ENCODE data around the gene KANSL1L.

Gene KANSL1L

GRCh38 chr2:209986415-209986814 lies 184.8 kb downstream of the KANSL1L start:
- Histone ChIP-seq H3K9ac (ENCODE audit: low read length) (no peak overlapping the region), H3K36me3 (ENCODE audit: control insufficient read depth, insufficient read depth, low read length, severe bottlenecking) (no peaks in the 10 kb centered on the region), H3K4me3 (ENCODE audit: low read length) (no peak overlapping the region), H3K9me3 (ENCODE audit: control insufficient read depth, low read length) (no peaks in the 10 kb centered on the region), H3K4me1 (ENCODE audit: control insufficient read depth, insufficient read depth, low read length) (no peaks in the 10 kb centered on the region), H3K27me3 (replicated peaks; ENCODE audit: control insufficient read depth, insufficient read depth, low read length) (no peaks in the 10 kb centered on the region)
- DNase-seq (ENCODE audit: low read depth): no peak

- no peak for DNase-seq (ENCODE audit: low read depth)
- Histone ChIP-seq H3K36me3 (ENCODE audit: control insufficient read depth, insufficient read depth, low read length, severe bottlenecking) (no peaks in the 10 kb centered on the region), H3K9ac (ENCODE audit: low read length) (no peak overlapping the region), H3K4me1 (ENCODE audit: control insufficient read depth, insufficient read depth, low read length) (no peaks in the 10 kb centered on the region), H3K27me3 (replicated peaks; ENCODE audit: control insufficient read depth, insufficient read depth, low read length) (no peaks in the 10 kb centered on the region), H3K4me3 (ENCODE audit: low read length) (no peak overlapping the region), H3K9me3 (ENCODE audit: control insufficient read depth, low read length) (no peaks in the 10 kb centered on the region)
These were observed 185.3 kb downstream of the KANSL1L start for GRCh38 chr2:209985874-209986273.

GRCh38 chr2:209984291-209984690 lies 186.9 kb downstream of the KANSL1L start:
- Histone ChIP-seq H3K36me3 (ENCODE audit: control insufficient read depth, insufficient read depth, low read length, severe bottlenecking) (no peaks in the 10 kb centered on the region), H3K4me1 (ENCODE audit: control insufficient read depth, insufficient read depth, low read length) (no peaks in the 10 kb centered on the region), H3K9me3 (ENCODE audit: control insufficient read depth, low read length) (no peaks in the 10 kb centered on the region), H3K4me3 (ENCODE audit: low read length) (no peak overlapping the region), H3K27me3 (replicated peaks; ENCODE audit: control insufficient read depth, insufficient read depth, low read length) (no peaks in the 10 kb centered on the region), H3K9ac (ENCODE audit: low read length) (no peak overlapping the region)
- no peak for DNase-seq (ENCODE audit: low read depth)

- peak; percentile 73 for DNase-seq (ENCODE audit: low read depth)
These were observed 193.6 kb downstream of the KANSL1L start for GRCh38 chr2:209977386-209978239.

GRCh38 chr2:209976698-209977385 lies 194.4 kb downstream of the KANSL1L start:
- H3K36me3 ChIP-seq (ENCODE audit: control insufficient read depth, insufficient read depth, low read length, severe bottlenecking): no peaks in the 10 kb centered on the region
- H3K4me3 ChIP-seq (ENCODE audit: low read length): no peak overlapping the region
- no peaks in the 10 kb centered on the region for H3K27me3 ChIP-seq (replicated peaks; ENCODE audit: control insufficient read depth, insufficient read depth, low read length)
- no peaks in the 10 kb centered on the region for H3K9me3 ChIP-seq (ENCODE audit: control insufficient read depth, low read length)
- H3K4me1 ChIP-seq (ENCODE audit: control insufficient read depth, insufficient read depth, low read length): no peaks in the 10 kb centered on the region
- DNase-seq (ENCODE audit: low read depth): no peak
- H3K9ac ChIP-seq (ENCODE audit: low read length): no peak overlapping the region

More at GRCh38 chr2:209977386-209978239, 193.6 kb downstream of the KANSL1L start:
- H3K4me1 ChIP-seq (ENCODE audit: control insufficient read depth, insufficient read depth, low read length): no peaks in the 10 kb centered on the region
- no peak overlapping the region for H3K9ac ChIP-seq (ENCODE audit: low read length)
- no peaks in the 10 kb centered on the region for H3K27me3 ChIP-seq (replicated peaks; ENCODE audit: control insufficient read depth, insufficient read depth, low read length)
- no peak overlapping the region for H3K4me3 ChIP-seq (ENCODE audit: low read length)
- no peaks in the 10 kb centered on the region for H3K9me3 ChIP-seq (ENCODE audit: control insufficient read depth, low read length)
- H3K36me3 ChIP-seq (ENCODE audit: control insufficient read depth, insufficient read depth, low read length, severe bottlenecking): no peaks in the 10 kb centered on the region

GRCh38 chr2:209974576-209974975 lies 196.6 kb downstream of the KANSL1L start:
- no peaks in the 10 kb centered on the region for H3K36me3 ChIP-seq (ENCODE audit: control insufficient read depth, insufficient read depth, low read length, severe bottlenecking)
- H3K4me3 ChIP-seq (ENCODE audit: low read length): no peak overlapping the region
- H3K9ac ChIP-seq (ENCODE audit: low read length): no peak overlapping the region
- no peaks in the 10 kb centered on the region for H3K27me3 ChIP-seq (replicated peaks; ENCODE audit: control insufficient read depth, insufficient read depth, low read length)
- DNase-seq (ENCODE audit: low read depth): peak; percentile 17
- H3K9me3 ChIP-seq (ENCODE audit: control insufficient read depth, low read length): no peaks in the 10 kb centered on the region
- H3K4me1 ChIP-seq (ENCODE audit: control insufficient read depth, insufficient read depth, low read length): no peaks in the 10 kb centered on the region

- Histone ChIP-seq H3K9me3 (ENCODE audit: control insufficient read depth, low read length) (no peaks in the 10 kb centered on the region), H3K4me1 (ENCODE audit: control insufficient read depth, insufficient read depth, low read length) (no peaks in the 10 kb centered on the region), H3K4me3 (ENCODE audit: low read length) (no peak overlapping the region), H3K36me3 (ENCODE audit: control insufficient read depth, insufficient read depth, low read length, severe bottlenecking) (no peaks in the 10 kb centered on the region), H3K9ac (ENCODE audit: low read length) (no peak overlapping the region), H3K27me3 (replicated peaks; ENCODE audit: control insufficient read depth, insufficient read depth, low read length) (no peaks in the 10 kb centered on the region)
- DNase-seq (ENCODE audit: low read depth): no peak
These were observed 197.9 kb downstream of the KANSL1L start for GRCh38 chr2:209973328-209973727.
